Adrenal gland (tissue), 19 donors: Measurements from ENCODE around the gene HECA. TPM values are rescaled to one million over a fixed set of nuclear protein-coding genes. Genes with fewer than 3 reads are reported as not detected.
A peak's percentile ranks its signal among the peaks of the same experiment; 100 is the strongest.

ENCODE experiments used
- DNase-seq, 7 donors: peaks; one replicate each; pipeline ENCODE4 v3.0.0-alpha.2; 2019 to 2020
- H3K27ac ChIP-seq, 5 donors: fragments of 200-600 bp; sonication (generic) in 4 of 5; 1 replicate in 3 of 5; 2 replicates in 2 of 5; pipeline versions ENCODE4 v1.5.1 to v1.8.0; 2016 to 2020; ENCODE audit warnings: mild to moderate bottlenecking in 1 of 5
- H3K27me3 ChIP-seq: fragments of 200-600 bp; 2 replicates; pipeline ENCODE4 v1.8.0; 2021
- H3K36me3 ChIP-seq, 2 donors: fragments of 200-600 bp; replicated peaks in 1 of 2; 1 replicate in 1 of 2; 2 replicates in 1 of 2; pipeline versions ENCODE4 v1.5.1 to v1.8.0; 2018 to 2022
- H3K4me1 ChIP-seq, 2 donors: fragments of 200-600 bp; replicated peaks in 1 of 2; 1 replicate in 1 of 2; 2 replicates in 1 of 2; pipeline versions ENCODE4 v1.5.1 to v1.8.0; 2018 to 2021
- H3K4me3 ChIP-seq, 4 donors: fragments of 200-600 bp; sonication (generic) in 3 of 4; one replicate each; pipeline ENCODE4 v1.5.1; 2016 to 2018
- H3K9me3 ChIP-seq, 3 donors: fragments of 200-600 bp; sonication (generic) in 1 of 3; replicated peaks in 1 of 3; 1 replicate in 2 of 3; 2 replicates in 1 of 3; pipeline versions ENCODE4 v1.5.1 to v1.8.0; 2016 to 2021
- POLR2A ChIP-seq, 2 donors: fragments of 450-650 bp; IDR thresholded peaks; one replicate each; pipeline ENCODE4 v1.6.1; 2017; ENCODE audit warnings: antibody characterized with exemption in 2 of 2, mild to moderate bottlenecking in 2 of 2, moderate library complexity in 1 of 2
- WGBS, 4 donors: extraction: QIAGEN DNeasy Blood & Tissue Kit in 2 of 4; methylation state at CpG; one replicate each; pipeline versions ENCODE4 v1.1.5 to v1.1.7; 2013 to 2017; 5-methylcytosine and 5-hydroxymethylcytosine counted together
- intact Hi-C, 2 donors: fragments of 100-400 bp; cut with DNase I; formaldehyde crosslinking; loops; one replicate each; pipeline versions ENCODE4 v1.14.1 to v1.15.0; 2022 to 2023
- long read RNA-seq, 10 donors: library from polyadenylated mRNA in 3 of 10; unstranded in 2 of 10; stranded (forward) in 1 of 10; transcript quantifications; one replicate each; pipeline ENCODE4 v2.0.0 and lab custom pipeline, GENCODE V29; 2021 to 2026
- polyA plus RNA-seq, 3 donors: library from polyadenylated mRNA; stranded (reverse); fragments of 200-250 nt in 2 of 3; fragments of 350-450 nt in 1 of 3; fragmentation: Illumina TruSeq in 1 of 3; extraction: RNeasy Lipid Tissue Mini Kit (QIAGEN cat#74804) in 1 of 3; gene quantifications; one replicate each; pipeline ENCODE4 v1.2.3, GENCODE V29; 2013 to 2014
- total RNA-seq, 9 donors: library from RNA; depleted of rRNA in 4 of 9; stranded (reverse); fragments of >200 nt in 4 of 9; fragments of 120-200 nt in 1 of 9; fragmentation: NEBNext Ultra II Directional in 1 of 9; extraction: Animal tissue kit (Norgen Biotek cat#: 25700) in 1 of 9; gene quantifications; one replicate each; pipeline versions ENCODE4 v1.1.0 to v1.2.4, GENCODE V29; 2013 to 2023
- TF ChIP-seq, protein P1 (sequence below), 6 experiments: fragments of 450-650 bp in 4 of 6; fragments of 200-600 bp in 2 of 6; sonication (generic) in 1 of 6; IDR thresholded peaks; 1 replicate in 5 of 6; 2 replicates in 1 of 6; pipeline versions ENCODE4 v1.5.1 to v1.8.0; 2016 to 2021; ENCODE audit warnings: antibody characterized with exemption in 6 of 6, mild to moderate bottlenecking in 2 of 6, moderate library complexity in 1 of 6
- donor health status: healthy with polysubstance abuse.
- donor health status: Bipolar disorder and iron deficiency.
- donor health status: DM: yes; HTN: yes; CAD: no.
- donor health status: DM: no; HTN: no; CAD: no.
- donor health status: DM: no; HTN: no; CAD: no.
- donor health status: DM: yes; HTN: yes; CAD: no.

HECA gene, protein sequence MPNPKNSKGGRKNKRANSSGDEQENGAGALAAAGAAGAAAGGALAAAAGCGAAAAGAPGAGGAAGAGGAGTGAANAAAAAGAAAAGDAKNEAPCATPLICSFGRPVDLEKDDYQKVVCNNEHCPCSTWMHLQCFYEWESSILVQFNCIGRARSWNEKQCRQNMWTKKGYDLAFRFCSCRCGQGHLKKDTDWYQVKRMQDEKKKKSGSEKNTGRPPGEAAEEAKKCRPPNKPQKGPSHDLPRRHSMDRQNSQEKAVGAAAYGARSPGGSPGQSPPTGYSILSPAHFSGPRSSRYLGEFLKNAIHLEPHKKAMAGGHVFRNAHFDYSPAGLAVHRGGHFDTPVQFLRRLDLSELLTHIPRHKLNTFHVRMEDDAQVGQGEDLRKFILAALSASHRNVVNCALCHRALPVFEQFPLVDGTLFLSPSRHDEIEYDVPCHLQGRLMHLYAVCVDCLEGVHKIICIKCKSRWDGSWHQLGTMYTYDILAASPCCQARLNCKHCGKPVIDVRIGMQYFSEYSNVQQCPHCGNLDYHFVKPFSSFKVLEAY
- total RNA-seq (10 to 100 TPM in 8 of 9 donors, 1 to 10 TPM in 1; 7.8 to 30.0 (median 24.2) TPM), polyA plus RNA-seq (10 to 100 TPM in 1 of 3 donors, 1 to 10 TPM in 2; 6.5 to 10.0 (median 7.5) TPM)
- long read RNA-seq, donor 1, full-length matches to known transcripts, result 1 of 1 reads
- long read RNA-seq, donor 1, partial matches to known transcripts, result 0 of 1 reads
- long read RNA-seq, donor 1, other reads (novel, unspliced or antisense), result 0 of 1 reads
- long read RNA-seq, donor 2, result 0 reads
- long read RNA-seq, donor 3, result 0 reads
- long read RNA-seq, donor 4, result 0 reads
- long read RNA-seq, donor 5, full-length matches to known transcripts, result 5 of 11 reads
- long read RNA-seq, donor 5, partial matches to known transcripts, result 1 of 11 reads
- long read RNA-seq, donor 5, other reads (novel, unspliced or antisense), result 5 of 11 reads
- long read RNA-seq, donor 6, partial matches to known transcripts, result 0 of 1 reads
- long read RNA-seq, donor 6, other reads (novel, unspliced or antisense), result 1 of 1 reads
- long read RNA-seq, donor 7, result 0 reads
- long read RNA-seq, donor 8, full-length matches to known transcripts, result 2 of 2 reads
- long read RNA-seq, donor 8, partial matches to known transcripts, result 0 of 2 reads
- long read RNA-seq, donor 8, other reads (novel, unspliced or antisense), result 0 of 2 reads
- long read RNA-seq, donor 9, full-length matches to known transcripts, result 1 of 1 reads
- long read RNA-seq, donor 9, partial matches to known transcripts, result 0 of 1 reads
- long read RNA-seq, donor 9, other reads (novel, unspliced or antisense), result 0 of 1 reads
- long read RNA-seq, donor 10, full-length matches to known transcripts, result 2 of 2 reads
- long read RNA-seq, donor 10, partial matches to known transcripts, result 0 of 2 reads
- long read RNA-seq, donor 10, other reads (novel, unspliced or antisense), result 0 of 2 reads

DNA sequence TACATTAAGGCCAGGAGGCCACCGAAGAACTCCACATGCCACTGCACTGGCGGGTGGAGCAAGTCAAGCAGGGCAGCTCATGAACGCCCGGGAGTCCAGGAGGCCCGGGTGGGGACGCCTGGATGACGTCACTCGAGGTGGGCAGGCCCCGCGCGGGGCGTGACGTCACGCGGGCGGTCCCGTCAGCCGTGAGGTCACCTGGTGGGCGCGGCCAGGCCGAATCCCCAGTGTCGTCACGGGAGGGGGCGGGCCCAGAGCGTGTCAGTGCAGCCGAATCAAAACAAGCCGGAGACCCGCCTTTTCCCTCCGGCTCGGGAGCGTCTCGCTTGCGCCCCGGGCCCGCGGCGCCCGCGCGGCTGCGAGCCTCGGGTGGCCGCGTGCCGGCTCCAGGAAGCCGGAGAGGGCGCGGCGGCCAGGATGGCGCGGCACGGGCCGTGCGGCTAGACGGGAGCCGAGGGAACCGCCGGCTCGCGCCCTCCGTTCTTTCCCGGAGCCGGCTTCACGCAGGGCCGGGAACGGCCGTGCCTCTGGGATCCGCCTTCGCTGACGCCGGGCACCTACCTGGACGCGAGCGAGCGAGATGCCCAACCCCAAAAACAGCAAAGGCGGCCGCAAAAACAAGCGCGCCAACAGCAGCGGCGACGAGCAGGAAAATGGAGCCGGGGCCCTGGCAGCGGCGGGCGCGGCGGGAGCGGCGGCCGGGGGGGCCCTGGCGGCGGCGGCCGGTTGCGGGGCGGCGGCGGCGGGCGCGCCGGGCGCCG, at the start of gene HECA:
TSS of gene HECA (plus strand) at position 264 of the 761 bp plus-strand sequence. CDS start at position 581, 317 bp downstream.
- H3K9me3 ChIP-seq, result no peaks in the 10 kb centered on the region
- H3K36me3 ChIP-seq, result no peaks in the 10 kb centered on the region
- H3K4me3 ChIP-seq, result peak within 1 kb of the TSS in 3 of 4 donors; percentile 54 to 96 (median 63)
- DNase-seq, result peak; percentile 97 to 99 (median 98)
- peak within 1 kb of the TSS; percentile 81 to 97 (median 92) for H3K27ac ChIP-seq
- peaks cover 8 to 16% of the 10 kb centered on the region in 2 donors for H3K4me1 ChIP-seq
- intact Hi-C loops, result loop anchor here in 1 of 2 donors (10.0 kb wide), 1 partner anchor 230 kb away; no protein-coding TSS in a partner anchor
- no peaks in the 10 kb centered on the region for H3K27me3 ChIP-seq
- 1 to 15% (median 1%) methylated on average over 4 to 105 of the region's 105 CpGs for WGBS, 4 donors
- TF ChIP-seq, protein P1, sequence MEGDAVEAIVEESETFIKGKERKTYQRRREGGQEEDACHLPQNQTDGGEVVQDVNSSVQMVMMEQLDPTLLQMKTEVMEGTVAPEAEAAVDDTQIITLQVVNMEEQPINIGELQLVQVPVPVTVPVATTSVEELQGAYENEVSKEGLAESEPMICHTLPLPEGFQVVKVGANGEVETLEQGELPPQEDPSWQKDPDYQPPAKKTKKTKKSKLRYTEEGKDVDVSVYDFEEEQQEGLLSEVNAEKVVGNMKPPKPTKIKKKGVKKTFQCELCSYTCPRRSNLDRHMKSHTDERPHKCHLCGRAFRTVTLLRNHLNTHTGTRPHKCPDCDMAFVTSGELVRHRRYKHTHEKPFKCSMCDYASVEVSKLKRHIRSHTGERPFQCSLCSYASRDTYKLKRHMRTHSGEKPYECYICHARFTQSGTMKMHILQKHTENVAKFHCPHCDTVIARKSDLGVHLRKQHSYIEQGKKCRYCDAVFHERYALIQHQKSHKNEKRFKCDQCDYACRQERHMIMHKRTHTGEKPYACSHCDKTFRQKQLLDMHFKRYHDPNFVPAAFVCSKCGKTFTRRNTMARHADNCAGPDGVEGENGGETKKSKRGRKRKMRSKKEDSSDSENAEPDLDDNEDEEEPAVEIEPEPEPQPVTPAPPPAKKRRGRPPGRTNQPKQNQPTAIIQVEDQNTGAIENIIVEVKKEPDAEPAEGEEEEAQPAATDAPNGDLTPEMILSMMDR (IDR thresholded peaks at IDR 0.05), result peak in 3 of 6 experiments; percentile 1 to 13 (median 8)
- TF ChIP-seq POLR2A (IDR thresholded peaks at IDR 0.05), result peak; percentile 85 to 91

DNA sequence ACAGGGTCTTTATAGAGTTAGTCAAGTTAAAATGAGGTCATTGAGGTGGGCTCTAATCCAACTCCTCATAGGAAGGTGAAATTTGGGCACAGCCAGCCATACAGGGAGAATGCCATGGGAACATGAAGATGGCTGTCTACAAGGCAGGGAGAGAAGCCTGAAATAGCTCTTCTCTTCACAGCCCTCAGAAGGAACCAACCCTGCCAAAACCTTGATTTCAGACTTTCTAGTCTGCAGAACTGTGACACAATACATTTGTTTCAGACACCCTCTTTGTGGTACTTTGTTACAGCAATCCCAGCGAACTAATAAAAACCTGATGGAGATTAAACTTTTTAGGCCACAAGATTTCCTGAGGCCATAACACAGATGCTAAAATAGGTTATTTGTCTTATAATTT, 43.1 kb upstream of the HECA start:
- H3K27me3 ChIP-seq, result no peaks in the 10 kb centered on the region
- TF ChIP-seq, protein P1 (IDR thresholded peaks at IDR 0.05), result no peak
- no peak for TF ChIP-seq POLR2A (IDR thresholded peaks at IDR 0.05)
- no peaks in the 10 kb centered on the region for H3K4me1 ChIP-seq
- no peak for DNase-seq
- H3K36me3 ChIP-seq, result no peaks in the 10 kb centered on the region
- no peaks in the 10 kb centered on the region for H3K9me3 ChIP-seq
- WGBS, 4 donors, result 91 to 100% (median 98%) methylated on average over 1 of the region's 1 CpG
- intact Hi-C loops, result no loop called here
- no peak overlapping the region for H3K4me3 ChIP-seq
- H3K27ac ChIP-seq, result no peak overlapping the region

DNA sequence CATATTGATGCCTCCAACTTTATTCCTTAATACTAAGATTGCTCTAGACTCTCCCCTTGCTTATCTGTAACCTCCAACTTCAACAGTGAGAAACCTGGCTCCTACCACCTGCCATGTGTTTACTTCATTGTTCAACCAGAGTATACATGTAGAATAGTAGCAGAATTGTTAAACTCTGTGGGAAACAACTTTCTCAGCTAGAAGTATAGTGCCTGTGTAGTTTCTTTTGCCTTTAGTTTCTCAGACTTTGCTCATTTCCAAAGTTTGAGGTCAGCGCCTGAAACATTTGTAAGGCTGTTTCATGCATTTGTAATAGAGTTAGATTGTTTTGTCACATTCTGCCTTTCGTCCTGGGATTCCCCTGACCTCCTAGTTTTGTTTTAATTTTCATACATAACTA, 34.9 kb upstream of the HECA start:
- Histone ChIP-seq H3K27me3 (no peaks in the 10 kb centered on the region), H3K4me1 (no peaks in the 10 kb centered on the region), H3K9me3 (no peaks in the 10 kb centered on the region), H3K27ac (no peak overlapping the region), H3K4me3 (no peak overlapping the region), H3K36me3 (no peaks in the 10 kb centered on the region)
- TF ChIP-seq, protein P1 (IDR thresholded peaks at IDR 0.05), result no peak
- no peak for TF ChIP-seq POLR2A (IDR thresholded peaks at IDR 0.05)
- WGBS, 4 donors, result 75 to 88% (median 82%) methylated on average over 2 of the region's 2 CpGs
- intact Hi-C loops, result loop anchor here in 1 of 2 donors (10.0 kb wide), 1 partner anchor 95 kb away; no protein-coding TSS in a partner anchor
- DNase-seq, result no peak
